CD4-positive, alpha-beta T cell treated with Interleukin-4 for 4 hours (primary cell): ENCODE data around the gene PAMR1.

Source experiments
- DNase-seq: peaks from one replicate; pipeline ENCODE4 v3.0.0-alpha.2; 2020

Gene PAMR1

GRCh38 chr11:35433588-35433987 is 91.8 kb downstream of the PAMR1 start:
- no peak for DNase-seq

GRCh38 chr11:35432464-35432863 is 93.0 kb downstream of the PAMR1 start:
- no peak for DNase-seq

GRCh38 chr11:35427071-35427470 is 98.3 kb downstream of the PAMR1 start:
- DNase-seq: no peak

GRCh38 chr11:35426351-35426750 is 99.1 kb downstream of the PAMR1 start:
- no peak for DNase-seq

- no peak for DNase-seq
Measured at GRCh38 chr11:35425603-35426212, 99.7 kb downstream of the PAMR1 start.

- DNase-seq: no peak
Measured at GRCh38 chr11:35424157-35424940, 101.1 kb downstream of the PAMR1 start.

- no peak for DNase-seq
Measured at GRCh38 chr11:35420371-35420770, 105.0 kb downstream of the PAMR1 start.

- DNase-seq: no peak
Measured at GRCh38 chr11:35419830-35420333, 105.5 kb downstream of the PAMR1 start.

- no peak for DNase-seq
Measured at GRCh38 chr11:35419184-35419829, 106.1 kb downstream of the PAMR1 start, which contains the start of gene SLC1A2. Gene SLC1A2 (minus strand): TSS chr11:35419558. CDS start chr11:35418966, 592 bp downstream.

GRCh38 chr11:35418282-35419183 is 106.9 kb downstream of the PAMR1 start:
- no peak for DNase-seq

GRCh38 chr11:35415487-35415886 is 109.9 kb downstream of the PAMR1 start:
- DNase-seq: no peak

- no peak for DNase-seq
Measured at GRCh38 chr11:35414776-35415175, 110.6 kb downstream of the PAMR1 start.

- DNase-seq: no peak
Measured at GRCh38 chr11:35414311-35414710, 111.1 kb downstream of the PAMR1 start.

GRCh38 chr11:35413598-35413997 is 111.8 kb downstream of the PAMR1 start:
- DNase-seq: no peak

GRCh38 chr11:35412285-35412684 is 113.1 kb downstream of the PAMR1 start:
- DNase-seq: no peak

GRCh38 chr11:35407041-35407440 is 118.4 kb downstream of the PAMR1 start:
- DNase-seq: no peak

GRCh38 chr11:35404388-35404775 is 121.0 kb downstream of the PAMR1 start:
- no peak for DNase-seq

- DNase-seq: no peak
Measured at GRCh38 chr11:35403765-35404387, 121.5 kb downstream of the PAMR1 start.

GRCh38 chr11:35402751-35403660 is 122.4 kb downstream of the PAMR1 start:
- DNase-seq: no peak

- DNase-seq: no peak
Measured at GRCh38 chr11:35398881-35399280, 126.5 kb downstream of the PAMR1 start.

GRCh38 chr11:35394941-35395340 is 130.5 kb downstream of the PAMR1 start:
- no peak for DNase-seq
